HPDE6-E6E7 (cell line): ENCODE measurements around the gene VGLL2.
A peak's percentile ranks its signal among the peaks of the same experiment; 100 is the strongest.
"Not testable (repeated sequence)": the region's sequence is repeated elsewhere in the genome, so short reads cannot be mapped to it uniquely, and the experiment has no call there.

Experiments used
- DNase-seq: peaks from one replicate; pipeline ENCODE4 v3.0.0; 2011; ENCODE audit warnings: missing footprints; ENCODE audit errors: extremely low spot score

The VGLL2 gene

GRCh38 chr6:117265410-117266256, at the start of gene VGLL2:
TSS of gene VGLL2 (plus strand) at chr6:117265558. CDS start at chr6:117265764, 206 bp downstream.
- no peak for DNase-seq

GRCh38 chr6:117222861-117223260, 42.5 kb upstream of the VGLL2 start:
- DNase-seq, result no peak

DNA sequence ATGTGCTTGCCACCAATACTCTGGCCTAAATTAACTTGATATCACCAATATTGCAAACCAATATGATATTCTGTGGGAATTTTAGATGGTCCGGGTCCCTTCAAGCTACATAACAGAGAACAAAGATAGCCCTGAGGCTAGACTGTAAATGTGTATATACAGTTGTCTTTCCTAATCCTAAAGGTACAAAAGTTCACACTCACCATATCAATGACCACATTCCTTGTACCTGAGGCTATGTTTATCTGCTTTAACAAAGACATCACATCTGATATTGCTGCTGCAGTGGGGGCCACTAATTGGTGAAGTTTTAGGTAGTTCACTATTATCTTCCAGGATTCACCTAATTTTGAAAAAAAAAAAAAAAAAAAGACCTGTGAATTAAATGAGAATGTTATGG, 38.6 kb upstream of the VGLL2 start:
- no peak for DNase-seq

- DNase-seq, result no peak
Measured at GRCh38 chr6:117227245-117227962, 38.0 kb upstream of the VGLL2 start.

GRCh38 chr6:117228202-117228601, 37.2 kb upstream of the VGLL2 start:
- DNase-seq, result no peak

- DNase-seq, result no peak
Measured at GRCh38 chr6:117229870-117230269, 35.5 kb upstream of the VGLL2 start.

- no peak for DNase-seq
Measured at GRCh38 chr6:117231466-117231865, 33.9 kb upstream of the VGLL2 start.

DNA sequence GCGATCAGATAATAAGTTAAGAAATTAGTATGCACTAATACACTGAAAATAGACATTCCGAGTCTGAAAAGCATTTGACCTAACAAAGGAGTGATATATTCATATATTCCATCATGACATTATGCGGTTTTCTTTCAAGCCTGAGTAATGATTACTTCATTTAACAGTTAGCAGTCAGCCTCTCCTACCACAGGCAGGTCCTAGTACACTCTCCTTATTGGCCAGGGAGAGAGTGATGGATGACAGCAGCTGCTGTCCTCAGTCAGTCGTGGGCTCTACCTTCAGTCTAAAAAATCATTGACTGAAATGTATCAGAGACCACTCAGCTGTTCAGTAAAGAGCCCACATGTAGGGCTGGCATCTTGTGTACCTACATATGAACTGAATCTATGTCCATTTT, 33.2 kb upstream of the VGLL2 start:
- DNase-seq, result no peak

DNA sequence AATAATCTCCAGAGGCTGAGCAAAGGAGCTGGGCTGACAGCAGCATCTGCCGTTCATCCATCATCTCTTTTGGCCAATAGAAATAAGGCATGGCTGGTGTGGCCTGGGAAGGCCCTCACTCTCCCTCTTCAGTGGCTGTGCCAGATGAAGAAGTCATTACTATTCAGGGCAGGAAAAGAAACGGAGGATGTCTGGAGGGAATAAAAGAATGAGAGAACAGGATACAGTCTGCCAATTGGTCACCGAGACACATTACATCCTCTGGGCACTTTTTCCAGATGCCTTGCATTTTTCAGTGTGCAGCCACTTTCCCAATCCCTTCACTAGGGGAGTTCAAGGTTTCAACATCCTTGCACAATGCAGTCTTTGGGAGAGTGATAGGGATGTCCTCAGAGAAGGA, 32.2 kb upstream of the VGLL2 start:
- DNase-seq, result no peak

GRCh38 chr6:117237561-117237960, 27.8 kb upstream of the VGLL2 start:
- peak; percentile 15 for DNase-seq

GRCh38 chr6:117244571-117244970, 20.8 kb upstream of the VGLL2 start:
- not testable (repeated sequence) for DNase-seq

DNA sequence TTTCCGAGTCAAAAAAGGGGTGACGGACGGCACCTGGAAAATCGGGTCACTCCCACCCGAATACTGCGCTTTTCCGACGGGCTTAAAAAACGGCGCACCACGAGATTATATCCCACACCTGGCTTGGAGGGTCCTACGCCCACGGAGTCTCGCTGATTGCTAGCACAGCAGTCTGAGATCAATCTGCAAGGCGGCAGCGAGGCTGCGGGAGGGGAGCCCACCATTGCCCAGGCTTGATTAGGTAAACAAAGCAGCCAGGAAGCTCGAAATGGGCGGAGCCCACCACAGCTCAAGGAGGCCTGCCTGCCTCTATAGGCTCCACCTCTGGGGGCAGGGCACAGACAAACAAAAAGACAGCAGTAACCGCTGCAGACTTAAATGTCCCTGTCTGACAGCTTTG, 20.4 kb upstream of the VGLL2 start:
- not testable (repeated sequence) for DNase-seq

- DNase-seq, result no peak
Measured at GRCh38 chr6:117253785-117254184, 11.6 kb upstream of the VGLL2 start.

- DNase-seq, result no peak
Measured at GRCh38 chr6:117262799-117263198, 2.6 kb upstream of the VGLL2 start.

DNA sequence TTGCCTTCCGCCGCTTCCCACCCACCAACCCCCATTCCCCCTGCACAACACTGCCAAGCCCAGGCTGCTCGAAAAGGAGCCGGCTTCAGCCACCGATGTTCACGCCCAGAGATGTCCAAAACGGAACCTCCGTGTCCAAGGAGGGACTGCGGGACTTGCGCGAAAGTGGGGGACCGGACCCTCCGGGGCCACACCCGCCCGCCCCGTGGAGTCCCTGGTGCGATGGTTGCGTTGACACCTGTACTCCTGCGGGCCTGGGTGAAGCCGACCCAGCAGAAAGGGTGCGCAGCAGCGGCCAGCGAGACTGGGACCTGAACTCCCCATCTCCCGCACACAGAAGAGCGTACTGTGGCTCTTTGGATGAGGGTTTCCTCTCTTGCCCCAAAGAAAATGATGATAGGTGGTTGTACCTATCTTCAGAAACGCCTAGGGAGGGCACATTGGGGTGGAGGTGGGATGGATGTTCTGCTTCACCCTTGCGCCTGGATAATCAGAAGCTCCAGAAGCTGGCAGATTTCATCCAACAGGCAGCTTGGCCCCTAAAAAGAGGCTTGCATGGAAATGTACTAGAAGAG, 1.9 kb upstream of the VGLL2 start:
- DNase-seq, result no peak

DNA sequence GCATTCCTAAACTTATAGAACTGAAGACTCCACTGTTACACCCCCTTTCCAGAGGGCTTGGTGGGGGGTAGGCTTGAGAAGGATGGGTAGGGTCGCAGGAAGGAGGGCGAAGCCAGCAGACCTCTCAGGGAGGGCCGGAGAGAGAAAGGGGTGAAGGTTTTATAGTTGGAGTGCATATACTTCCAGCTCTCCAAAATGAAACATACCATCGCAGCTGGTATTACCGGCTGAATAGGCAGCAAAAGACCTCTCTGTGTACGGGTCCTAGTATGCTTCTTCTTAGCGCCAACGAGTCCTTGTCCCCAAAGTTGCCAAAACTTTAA, 1.0 kb upstream of the VGLL2 start:
- no peak for DNase-seq

GRCh38 chr6:117264692-117265409, 507 bp upstream of the VGLL2 start:
- no peak for DNase-seq

DNA sequence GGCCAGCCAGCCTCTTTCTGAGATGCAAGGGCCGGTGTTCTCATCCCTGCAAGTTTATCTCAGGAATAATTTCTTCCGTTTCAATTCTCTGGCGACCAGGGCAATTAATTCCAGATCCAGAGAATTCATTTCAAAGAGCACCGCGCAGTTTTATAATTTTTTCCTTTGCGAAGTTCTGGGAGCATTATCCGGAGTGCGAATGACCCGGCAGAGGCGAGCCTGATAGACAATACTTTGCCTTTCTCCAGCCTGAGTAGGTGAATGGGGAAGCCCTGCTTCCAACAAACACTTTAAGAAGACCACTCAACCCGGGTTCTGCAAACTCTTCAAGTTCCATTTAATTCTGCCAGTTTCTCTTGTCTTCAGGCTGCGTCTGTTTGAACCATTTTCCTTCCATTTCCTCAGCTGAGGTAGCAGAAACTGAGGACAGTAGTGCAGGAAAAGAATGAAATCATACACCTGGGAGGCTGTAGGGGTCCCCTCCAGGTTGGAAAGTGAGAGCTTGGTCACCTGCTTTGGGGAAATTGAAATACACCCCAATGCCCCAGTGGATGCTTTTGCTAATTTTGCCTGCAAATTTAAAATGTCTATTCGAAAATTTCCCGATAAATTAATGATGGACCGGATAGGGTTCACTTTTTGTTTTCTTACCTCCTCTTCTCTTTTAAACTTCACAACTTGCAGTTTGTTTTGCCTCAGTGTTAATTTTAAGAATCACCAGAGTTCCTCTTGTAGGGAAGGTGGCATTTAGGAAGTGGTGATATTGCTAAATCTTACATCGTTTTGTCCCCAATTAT, 1.1 kb downstream of the VGLL2 start:
- no peak for DNase-seq

DNA sequence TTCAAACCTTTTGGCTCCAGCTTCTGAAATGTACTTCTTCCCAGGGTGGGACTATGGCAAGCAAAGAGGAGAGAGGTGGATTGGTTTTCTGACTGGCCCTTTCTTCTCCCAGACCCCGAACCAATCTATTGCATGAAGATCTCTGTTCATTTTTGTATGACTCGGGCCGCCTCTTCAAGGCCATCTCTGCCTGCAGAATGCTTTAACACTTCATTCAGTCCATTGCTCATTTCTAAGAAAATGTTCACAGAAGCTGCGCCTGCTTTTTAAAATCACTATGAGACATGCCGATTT, 1.6 kb downstream of the VGLL2 start:
- DNase-seq, result no peak

DNA sequence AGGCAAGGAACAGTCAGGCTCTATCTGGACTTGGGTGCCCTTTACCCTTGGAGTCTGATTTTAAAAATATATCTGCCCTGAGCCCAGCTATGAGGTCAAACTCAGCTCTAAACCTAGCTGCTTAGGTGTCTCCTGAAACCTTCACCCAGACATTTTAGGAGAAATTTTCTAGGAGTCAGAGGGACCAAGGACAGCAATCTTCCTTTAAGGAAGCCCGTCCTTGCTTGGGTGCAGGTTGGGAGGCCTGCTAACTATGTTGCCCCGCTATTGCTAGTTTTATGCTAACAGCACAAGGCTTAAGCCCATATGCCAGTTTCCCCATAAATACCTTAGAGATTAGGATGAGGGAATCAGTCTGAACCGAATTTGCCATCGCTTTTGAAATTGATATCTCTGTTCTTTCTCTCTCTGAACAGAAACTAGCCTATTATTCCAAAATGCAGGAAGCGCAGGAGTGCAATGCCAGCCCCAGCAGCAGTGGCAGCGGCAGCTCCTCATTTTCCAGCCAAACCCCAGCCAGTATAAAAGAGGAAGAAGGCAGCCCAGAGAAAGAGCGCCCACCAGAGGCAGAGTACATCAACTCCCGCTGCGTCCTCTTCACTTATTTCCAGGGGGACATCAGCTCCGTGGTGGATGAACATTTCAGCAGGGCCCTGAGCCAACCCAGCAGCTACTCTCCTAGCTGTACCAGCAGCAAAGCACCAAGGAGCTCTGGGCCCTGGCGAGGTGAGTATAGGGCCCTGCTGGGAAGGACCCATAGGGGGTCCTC, 2.6 kb downstream of the VGLL2 start:
- DNase-seq, result no peak

DNA sequence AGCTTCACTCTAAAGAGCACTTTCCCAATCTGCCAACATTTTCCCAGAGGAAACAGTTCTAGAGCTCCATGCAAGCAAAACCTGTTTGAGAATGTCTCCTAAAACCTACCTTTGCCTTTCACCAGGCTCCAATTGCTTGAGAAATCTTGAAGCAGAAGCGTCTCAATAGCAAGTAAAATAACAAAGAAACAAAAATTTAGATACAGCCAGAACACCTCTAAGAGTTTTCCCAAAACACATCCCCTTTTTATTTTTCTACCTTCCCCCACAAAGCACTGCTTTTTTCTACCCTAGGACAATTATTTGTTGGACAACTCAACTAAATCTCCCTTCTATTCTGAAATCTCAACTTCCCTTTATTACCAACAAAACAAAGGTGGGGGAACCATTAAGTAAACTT, 3.6 kb downstream of the VGLL2 start:
- DNase-seq, result no peak
